GM21723 (cell line): ENCODE measurements around the gene SH3D19.

Experiments used
- ATAC-seq: cut with Tn5 transposase; IDR thresholded peaks from one replicate; pipeline ENCODE4 v1.9.1; 2021; ENCODE audit warnings: mild to moderate bottlenecking, moderate library complexity; ENCODE audit not compliant: unreplicated experiment

Gene SH3D19

GRCh38 chr4:151202381-151202780 is 123.0 kb downstream of the SH3D19 start:
- ATAC-seq: no peak

- ATAC-seq: no peak
Measured at GRCh38 chr4:151199319-151200190, 125.8 kb downstream of the SH3D19 start.

- ATAC-seq: no peak
Measured at GRCh38 chr4:151198748-151199147, 126.7 kb downstream of the SH3D19 start.

- ATAC-seq: no peak
Measured at GRCh38 chr4:151197247-151197646, 128.2 kb downstream of the SH3D19 start.

- no peak for ATAC-seq
Measured at GRCh38 chr4:151195801-151196200, 129.6 kb downstream of the SH3D19 start.

GRCh38 chr4:151193414-151193813 is 132.0 kb downstream of the SH3D19 start:
- no peak for ATAC-seq

- ATAC-seq: no peak
Measured at GRCh38 chr4:151192556-151193235, 132.7 kb downstream of the SH3D19 start.

- ATAC-seq: no peak
Measured at GRCh38 chr4:151184523-151185458, 140.6 kb downstream of the SH3D19 start.

- ATAC-seq: no peak
Measured at GRCh38 chr4:151182455-151182996, 142.9 kb downstream of the SH3D19 start.

GRCh38 chr4:151176685-151177084 is 148.7 kb downstream of the SH3D19 start:
- ATAC-seq: no peak

GRCh38 chr4:151175754-151176631 is 149.4 kb downstream of the SH3D19 start:
- no peak for ATAC-seq

- ATAC-seq: no peak
Measured at GRCh38 chr4:151175233-151175632, 150.2 kb downstream of the SH3D19 start.

GRCh38 chr4:151174784-151175183 is 150.6 kb downstream of the SH3D19 start:
- ATAC-seq: no peak

- no peak for ATAC-seq
Measured at GRCh38 chr4:151173871-151174270, 151.5 kb downstream of the SH3D19 start.

GRCh38 chr4:151169900-151170299 is 155.5 kb downstream of the SH3D19 start:
- ATAC-seq: no peak

- no peak for ATAC-seq
Measured at GRCh38 chr4:151169223-151169622, 156.2 kb downstream of the SH3D19 start.

GRCh38 chr4:151167561-151167960 is 157.8 kb downstream of the SH3D19 start:
- ATAC-seq: no peak

GRCh38 chr4:151166636-151167035 is 158.8 kb downstream of the SH3D19 start:
- no peak for ATAC-seq

- ATAC-seq: no peak
Measured at GRCh38 chr4:151165205-151166000, 160.0 kb downstream of the SH3D19 start.
